Measurements from ENCODE around the gene GALNT15.

DNA sequence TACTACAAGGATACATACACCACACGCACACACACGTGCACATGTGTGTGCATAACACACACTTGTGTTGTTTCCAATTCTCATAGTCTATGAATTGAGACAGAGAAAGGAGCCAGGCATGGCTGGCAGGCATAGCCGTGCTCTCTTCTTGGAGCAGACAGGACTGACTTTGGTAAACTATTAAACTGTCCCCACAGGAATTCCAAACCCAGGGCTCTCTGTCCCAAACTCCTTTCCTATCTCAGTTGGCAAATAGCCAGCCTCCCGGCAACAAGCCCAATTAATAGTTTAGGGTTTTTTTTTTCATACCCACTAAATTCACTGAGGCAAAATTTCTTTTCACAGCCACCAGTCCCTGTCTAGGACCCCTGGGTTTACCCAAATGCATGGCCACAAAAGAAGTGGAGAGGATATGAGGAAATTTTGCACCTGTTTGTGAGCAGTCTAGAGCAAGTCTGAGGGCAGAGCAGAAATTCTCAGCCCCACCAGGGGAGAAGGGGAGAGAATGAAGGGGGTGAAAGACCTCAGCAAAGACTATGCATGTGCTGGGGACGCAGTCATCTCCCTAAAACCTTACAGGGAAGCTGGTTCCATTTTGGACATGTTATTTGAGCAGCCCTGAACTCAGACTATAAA lies 17.8 kb downstream of the GALNT15 start:
- no peak for TF ChIP-seq CTCF (conservative IDR thresholded peaks at IDR 0.05)
- no peak for TF ChIP-seq ZFX (IDR thresholded peaks at IDR 0.05)
